Keratinocyte (primary cell): Measurements from ENCODE around the gene CD1E.

Source experiments
- EZH2 ChIP-seq: IDR thresholded peaks from one replicate; pipeline ENCODE4 v1.6.1; 2012; ENCODE audit warnings: inconsistent platforms, mild to moderate bottlenecking, low read length, moderate library complexity
- TF ChIP-seq, protein P1 (sequence below), 3 experiments: IDR thresholded peaks in 1 of 3; conservative IDR thresholded peaks in 1 of 3; optimal IDR thresholded peaks in 1 of 3; 2 replicates in 2 of 3; 3 replicates in 1 of 3; pipeline versions ENCODE3 to v1.5.1; 2011; ENCODE audit warnings: low read length in 3 of 3, mild to moderate bottlenecking in 3 of 3, moderate library complexity in 2 of 3, control low read depth in 1 of 3, inconsistent platforms in 1 of 3; ENCODE audit not compliant: insufficient read depth in 2 of 3; ENCODE audit errors: extremely low read depth in 1 of 3

- no peak for TF ChIP-seq EZH2
- TF ChIP-seq, protein P1, sequence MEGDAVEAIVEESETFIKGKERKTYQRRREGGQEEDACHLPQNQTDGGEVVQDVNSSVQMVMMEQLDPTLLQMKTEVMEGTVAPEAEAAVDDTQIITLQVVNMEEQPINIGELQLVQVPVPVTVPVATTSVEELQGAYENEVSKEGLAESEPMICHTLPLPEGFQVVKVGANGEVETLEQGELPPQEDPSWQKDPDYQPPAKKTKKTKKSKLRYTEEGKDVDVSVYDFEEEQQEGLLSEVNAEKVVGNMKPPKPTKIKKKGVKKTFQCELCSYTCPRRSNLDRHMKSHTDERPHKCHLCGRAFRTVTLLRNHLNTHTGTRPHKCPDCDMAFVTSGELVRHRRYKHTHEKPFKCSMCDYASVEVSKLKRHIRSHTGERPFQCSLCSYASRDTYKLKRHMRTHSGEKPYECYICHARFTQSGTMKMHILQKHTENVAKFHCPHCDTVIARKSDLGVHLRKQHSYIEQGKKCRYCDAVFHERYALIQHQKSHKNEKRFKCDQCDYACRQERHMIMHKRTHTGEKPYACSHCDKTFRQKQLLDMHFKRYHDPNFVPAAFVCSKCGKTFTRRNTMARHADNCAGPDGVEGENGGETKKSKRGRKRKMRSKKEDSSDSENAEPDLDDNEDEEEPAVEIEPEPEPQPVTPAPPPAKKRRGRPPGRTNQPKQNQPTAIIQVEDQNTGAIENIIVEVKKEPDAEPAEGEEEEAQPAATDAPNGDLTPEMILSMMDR (optimal IDR thresholded peaks at IDR 0.05 in 1 of 3, IDR thresholded peaks at IDR 0.05 in 1 of 3, conservative IDR thresholded peaks at IDR 0.05 in 1 of 3; ENCODE audit: extremely low read depth in 1 of 3, insufficient read depth in 2 of 3, low read length in 3 of 3): no peak
These were observed 19.0 kb upstream of the CD1E start for GRCh38 chr1:158334526-158335212.
